ENCODE results near the gene MLN. TPM values are rescaled to one million over a fixed set of nuclear protein-coding genes. Genes with fewer than 3 reads are reported as not detected.

The MLN gene
- total RNA-seq, 4 donors from 2014 or later = not detected

- Histone ChIP-seq H3K4me1 (peaks cover 9 to 23% (median 12%) of the 10 kb centered on the region in 4 donors), H3K27me3 (no peaks in the 10 kb centered on the region), H3K36me3 (no peaks in the 10 kb centered on the region), H3K9me3 (no peaks in the 10 kb centered on the region), H3K4me3 (no peak overlapping the region), H3K27ac (no peak overlapping the region)
- no peak for DNase-seq
- WGBS, 2 donors (ENCODE audit: low coverage in 1 of 2) = 52% methylated on average over 4 of the region's 4 CpGs; no CpG with 5 or more reads in 1 of the 2 donors
- TF ChIP-seq POLR2AphosphoS5 (IDR thresholded peaks at IDR 0.05) (no peak), POLR2A (IDR thresholded peaks at IDR 0.05) (no peak), EP300 (IDR thresholded peaks at IDR 0.05; ENCODE audit: low read depth) (no peak)
- in situ Hi-C loops (cut with MboI; ENCODE audit: low pct_ligation_motif_present in 1 of 4, low pct_unique_long_range_greater_than_20kb in 1 of 4, low sequenced_read_pairs in 3 of 4) = no loop called here
- intact Hi-C loops (cut with DNase I; ENCODE audit: low total_unique reads) = no loop called here
Observed at GRCh38 chr6:33828452-33828763, 24.6 kb upstream of the MLN start.

DNA sequence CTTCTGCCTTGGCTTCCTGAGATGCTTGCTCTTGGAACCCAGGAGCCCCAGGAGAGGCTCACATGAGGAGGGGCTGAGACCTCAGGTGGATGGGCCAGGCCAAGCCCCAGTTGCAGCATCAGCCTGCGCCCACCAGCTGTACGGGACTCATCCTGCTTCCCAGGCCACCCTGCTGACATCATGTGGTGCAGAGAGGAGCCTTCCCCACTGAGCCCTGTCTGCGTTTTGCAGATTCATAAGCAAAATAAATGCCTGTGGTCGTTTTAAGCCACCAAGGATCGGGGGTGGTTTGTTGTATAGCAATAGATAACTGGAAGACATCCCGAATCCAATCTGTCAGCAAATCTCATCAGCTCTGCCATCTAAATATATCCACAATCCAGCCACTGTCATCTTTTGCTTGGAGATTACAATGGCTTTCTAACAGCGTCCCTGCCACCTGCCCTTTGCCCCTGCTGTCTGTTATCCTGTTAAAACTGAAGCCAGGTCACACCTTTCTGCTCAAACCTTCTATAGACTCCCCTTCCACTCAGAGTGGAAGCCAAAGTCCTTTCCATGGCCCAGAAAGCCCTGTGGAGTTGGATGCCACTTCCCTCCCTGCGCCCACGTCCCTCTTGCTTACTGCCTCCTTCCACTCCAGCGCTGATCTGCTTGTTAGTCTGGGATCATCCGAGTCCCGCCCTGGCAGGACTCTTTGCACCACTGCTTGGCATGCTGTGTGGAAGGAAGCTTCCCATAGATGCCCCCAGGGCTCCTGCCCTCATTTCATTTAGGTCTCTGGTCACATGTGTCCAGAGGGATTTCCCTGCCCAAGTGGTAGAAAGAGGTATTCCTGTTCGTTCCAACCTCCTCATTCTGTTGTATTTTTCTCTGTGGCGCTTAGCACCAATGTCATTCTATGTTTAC is 24.0 kb upstream of the MLN start:
- Histone ChIP-seq H3K4me1 (peaks cover 9 to 23% (median 12%) of the 10 kb centered on the region in 4 donors), H3K9me3 (no peaks in the 10 kb centered on the region), H3K36me3 (no peaks in the 10 kb centered on the region), H3K27me3 (no peaks in the 10 kb centered on the region), H3K4me3 (no peak overlapping the region), H3K27ac (no peak overlapping the region)
- no peak for TF ChIP-seq POLR2AphosphoS5 (IDR thresholded peaks at IDR 0.05)
- TF ChIP-seq EP300 (IDR thresholded peaks at IDR 0.05; ENCODE audit: low read depth) = no peak
- TF ChIP-seq POLR2A (IDR thresholded peaks at IDR 0.05) = no peak
- TF ChIP-seq CTCF (IDR thresholded peaks at IDR 0.05) = no peak
- no peak for DNase-seq
- WGBS, 2 donors (ENCODE audit: low coverage in 1 of 2) = 65 to 69% methylated on average over 2 to 14 of the region's 14 CpGs
- intact Hi-C loops (cut with DNase I; ENCODE audit: low total_unique reads) (no loop called here), in situ Hi-C loops (cut with MboI; ENCODE audit: low pct_ligation_motif_present in 1 of 4, low pct_unique_long_range_greater_than_20kb in 1 of 4, low sequenced_read_pairs in 3 of 4) (no loop called here)

DNA sequence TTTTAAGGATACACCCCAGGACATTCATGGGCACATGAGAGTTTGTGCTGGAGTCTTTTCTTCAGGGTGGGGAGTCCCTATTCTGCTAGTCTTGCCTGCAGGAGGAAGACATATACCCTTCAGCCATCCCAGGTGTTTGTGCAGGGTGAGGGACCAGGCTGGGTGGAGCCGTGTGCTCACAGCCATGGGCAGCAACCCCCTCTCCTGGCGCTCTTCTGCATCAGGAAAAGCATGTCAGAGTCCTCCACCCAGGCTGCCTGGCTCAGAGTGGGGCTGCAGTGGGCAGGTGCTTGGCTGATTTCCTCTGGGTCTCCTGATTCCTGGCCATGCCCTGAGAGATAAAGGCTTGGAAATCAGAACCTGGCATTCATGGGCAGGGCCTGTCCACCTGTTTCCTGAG is 22.7 kb upstream of the MLN start:
- in situ Hi-C loops (cut with MboI; ENCODE audit: low pct_ligation_motif_present in 1 of 4, low pct_unique_long_range_greater_than_20kb in 1 of 4, low sequenced_read_pairs in 3 of 4) (no loop called here), intact Hi-C loops (cut with DNase I; ENCODE audit: low total_unique reads) (no loop called here)
- no peak for DNase-seq
- no peak overlapping the region for H3K27ac ChIP-seq
- H3K4me1 ChIP-seq = peaks cover 9 to 23% (median 12%) of the 10 kb centered on the region in 4 donors
- H3K4me3 ChIP-seq = no peak overlapping the region
- TF ChIP-seq POLR2A (IDR thresholded peaks at IDR 0.05) (no peak), POLR2AphosphoS5 (IDR thresholded peaks at IDR 0.05) (no peak), CTCF (IDR thresholded peaks at IDR 0.05) (no peak), EP300 (IDR thresholded peaks at IDR 0.05; ENCODE audit: low read depth) (no peak)
- H3K27me3 ChIP-seq = no peaks in the 10 kb centered on the region
- H3K36me3 ChIP-seq = no peaks in the 10 kb centered on the region
- WGBS, 2 donors (ENCODE audit: low coverage in 1 of 2) = 35% methylated on average over 2 of the region's 2 CpGs; no CpG with 5 or more reads in 1 of the 2 donors
- no peaks in the 10 kb centered on the region for H3K9me3 ChIP-seq

- intact Hi-C loops (cut with DNase I; ENCODE audit: low total_unique reads) = no loop called here
- H3K4me3 ChIP-seq = peak overlapping the region in 2 of 4 donors; percentile 6 to 10
Observed at GRCh38 chr6:33824461-33825154, 20.8 kb upstream of the MLN start.

DNA sequence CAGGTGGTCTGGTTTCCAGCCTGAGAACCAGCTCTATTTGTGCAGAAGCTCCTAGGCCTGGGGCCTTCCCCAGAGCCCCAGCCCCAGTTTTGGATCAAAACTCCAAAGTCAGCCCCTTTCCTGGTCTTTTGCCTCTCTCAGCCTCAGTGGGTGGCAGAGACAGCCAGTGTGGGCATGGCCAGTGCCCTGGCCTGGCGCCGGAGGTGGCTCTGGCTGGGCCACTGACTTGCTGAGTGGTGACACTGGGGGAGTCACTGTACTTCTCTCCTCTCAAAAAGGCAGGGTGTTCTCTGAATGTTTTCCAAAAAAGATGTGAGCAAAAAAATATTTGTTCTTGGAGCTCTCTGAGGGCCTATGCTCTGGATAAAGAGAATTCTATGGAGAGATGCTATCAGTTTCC is 20.0 kb upstream of the MLN start:
- in situ Hi-C loops (cut with MboI; ENCODE audit: low pct_ligation_motif_present in 1 of 4, low pct_unique_long_range_greater_than_20kb in 1 of 4, low sequenced_read_pairs in 3 of 4) = no loop called here
- Histone ChIP-seq H3K27ac (no peak overlapping the region), H3K9me3 (no peaks in the 10 kb centered on the region), H3K4me3 (no peak overlapping the region), H3K4me1 (peaks cover 8 to 21% (median 12%) of the 10 kb centered on the region in 4 donors), H3K36me3 (no peaks in the 10 kb centered on the region), H3K27me3 (no peaks in the 10 kb centered on the region)
- no peak for TF ChIP-seq POLR2A (IDR thresholded peaks at IDR 0.05)
- TF ChIP-seq POLR2AphosphoS5 (IDR thresholded peaks at IDR 0.05) = no peak
- no peak for TF ChIP-seq CTCF (IDR thresholded peaks at IDR 0.05)
- no peak for TF ChIP-seq EP300 (IDR thresholded peaks at IDR 0.05; ENCODE audit: low read depth)
- 93% methylated on average over 2 of the region's 2 CpGs; no CpG with 5 or more reads in 1 of the 2 donors for WGBS, 2 donors (ENCODE audit: low coverage in 1 of 2)
- intact Hi-C loops (cut with DNase I; ENCODE audit: low total_unique reads) = no loop called here
- DNase-seq = no peak

More at GRCh38 chr6:33824461-33825154, 20.8 kb upstream of the MLN start:
- in situ Hi-C loops (cut with MboI; ENCODE audit: low pct_ligation_motif_present in 1 of 4, low pct_unique_long_range_greater_than_20kb in 1 of 4, low sequenced_read_pairs in 3 of 4) = no loop called here
- H3K36me3 ChIP-seq = no peaks in the 10 kb centered on the region
- peak; percentile 63 for DNase-seq
- TF ChIP-seq EP300 (IDR thresholded peaks at IDR 0.05; ENCODE audit: low read depth) = no peak
- peak; percentile 40 for TF ChIP-seq POLR2A (IDR thresholded peaks at IDR 0.05)
- H3K4me1 ChIP-seq = peaks cover 9 to 23% (median 12%) of the 10 kb centered on the region in 4 donors
- H3K27me3 ChIP-seq = no peaks in the 10 kb centered on the region
- H3K9me3 ChIP-seq = no peaks in the 10 kb centered on the region
- 36 to 54% methylated on average over 5 to 15 of the region's 15 CpGs for WGBS, 2 donors (ENCODE audit: low coverage in 1 of 2)
- H3K27ac ChIP-seq = peak overlapping the region in 2 of 4 donors; percentile 52 to 58

All from transverse colon (tissue), 4 donors.